ENCODE data around the gene MYH1.

GRCh38 chr17:10474536-10474935 lies 43.8 kb downstream of the MYH1 start:
- TF ChIP-seq EZH2phosphoT487 (IDR thresholded peaks at IDR 0.05; ENCODE audit: insufficient read depth, low read depth) (no peak), EZH2 (IDR thresholded peaks at IDR 0.05; ENCODE audit: insufficient read depth, poor library complexity, severe bottlenecking) (no peak)

Data from GM23248 (cell line).